ENCODE data around the gene HHEX.

- TF ChIP-seq CTCF (IDR thresholded peaks at IDR 0.05) = no peak
- no peak for TF ChIP-seq POLR2A (IDR thresholded peaks at IDR 0.05)
Measured at GRCh38 chr10:92734301-92734700, 44.5 kb downstream of the HHEX start.
